CD4-positive, alpha-beta memory T cell (primary cell): ENCODE measurements around the gene COA1. TPM values are rescaled to one million over a fixed set of nuclear protein-coding genes. Genes with fewer than 3 reads are reported as not detected.

Experiments
- CTCF ChIA-PET: fragments of 350-600 bp; sonication (Branson Sonifier 250); formaldehyde crosslinking; loops from one replicate; lab custom pipeline; 2021; ENCODE audit warnings: inconsistent platforms; ENCODE audit not compliant: partially characterized antibody; lab: Charles Lee
- POLR2A ChIA-PET: fragments of 350-600 bp; sonication (Branson Sonifier 250); formaldehyde crosslinking; loops from one replicate; lab custom pipeline; 2021; ENCODE audit not compliant: partially characterized antibody; lab: Charles Lee
- DNase-seq, 5 donors: peaks; one replicate each; pipeline versions ENCODE4 v3.0.0 to v3.0.0-alpha.2; 2020 to 2022; ENCODE audit warnings: mixed read lengths in 1 of 5
- H3K27ac ChIP-seq: one replicate; pipeline ENCODE4 v1.7.0; 2013; ENCODE audit warnings: low read depth, low read length
- H3K27me3 ChIP-seq: 2 replicates; pipeline ENCODE4 v1.7.0; 2013; ENCODE audit warnings: mild to moderate bottlenecking, low read length, moderate library complexity; ENCODE audit not compliant: insufficient read depth
- H3K36me3 ChIP-seq: 2 replicates; pipeline ENCODE4 v1.7.0; 2013; ENCODE audit warnings: mild to moderate bottlenecking, low read length, moderate library complexity; ENCODE audit not compliant: insufficient read depth
- H3K4me1 ChIP-seq: 2 replicates; pipeline ENCODE4 v1.7.0; 2013; ENCODE audit warnings: mild to moderate bottlenecking, low read length, moderate library complexity; ENCODE audit not compliant: insufficient read depth
- H3K4me3 ChIP-seq, 2 donors: one replicate each; pipeline ENCODE4 v1.7.0; 2013; ENCODE audit warnings: low read length in 2 of 2, mild to moderate bottlenecking in 1 of 2
- H3K9me3 ChIP-seq, 2 donors: one replicate each; pipeline ENCODE4 v1.7.0; 2013; ENCODE audit warnings: low read length in 2 of 2, control low read depth in 1 of 2; ENCODE audit not compliant: control insufficient read depth in 1 of 2
- H3K27ac Mint-ChIP-seq, 7 donors: one replicate each; pipeline ENCODE4 v1.8.0; 2020 to 2021; ENCODE audit warnings: mixed read lengths in 7 of 7, mild to moderate bottlenecking in 6 of 7, inconsistent platforms in 3 of 7, moderate library complexity in 3 of 7
- H3K27me3 Mint-ChIP-seq, 2 donors: one replicate each; pipeline ENCODE4 v1.8.0; 2020 to 2021; ENCODE audit warnings: mixed read lengths in 2 of 2
- H3K36me3 Mint-ChIP-seq, 2 donors: one replicate each; pipeline ENCODE4 v1.8.0; 2020 to 2021; ENCODE audit warnings: mixed read lengths in 2 of 2, inconsistent platforms in 1 of 2, mild to moderate bottlenecking in 1 of 2
- H3K4me1 Mint-ChIP-seq, 4 donors: one replicate each; pipeline ENCODE4 v1.8.0; 2020 to 2021; ENCODE audit warnings: mixed read lengths in 4 of 4, mild to moderate bottlenecking in 1 of 4
- H3K4me3 Mint-ChIP-seq, 8 donors: one replicate each; pipeline ENCODE4 v1.8.0; 2020 to 2021; ENCODE audit warnings: mixed read lengths in 8 of 8, mild to moderate bottlenecking in 7 of 8, moderate library complexity in 6 of 8, inconsistent platforms in 3 of 8
- H3K9me3 Mint-ChIP-seq, 8 donors: one replicate each; pipeline ENCODE4 v1.8.0; 2020 to 2021; ENCODE audit warnings: mixed read lengths in 8 of 8, mild to moderate bottlenecking in 5 of 8, inconsistent platforms in 3 of 8, moderate library complexity in 1 of 8
- intact Hi-C: fragments of 100-400 bp; cut with micrococcal nuclease; formaldehyde crosslinking; loops from one replicate; pipeline ENCODE4 v1.15.1; 2023
- polyA plus RNA-seq, 2 donors: library from polyadenylated mRNA; unstranded; fragments of 300-500 nt; fragmentation: Illumina TruSeq; gene quantifications; one replicate each; pipeline ENCODE4 v1.2.3, GENCODE V29; 2021
- total RNA-seq, 2 experiments: library from RNA; stranded (reverse); gene quantifications; one replicate each; pipeline ENCODE4 v1.2.3, GENCODE V29; 2021

The COA1 gene
- total and polyA plus RNA-seq, 4 experiments from 2014 or later, result 43.7 to 56.4 (median 52.6) TPM

GRCh38 chr7:43653891-43654504 lies 75.3 kb downstream of the COA1 start:
- H3K9me3 ChIP-seq, result no peaks in the 10 kb centered on the region
- Mint-ChIP-seq H3K36me3 (peaks cover 13 to 26% of the 10 kb centered on the region in 2 donors), H3K9me3 (peaks cover 0 to 4% (median 0%) of the 10 kb centered on the region in 8 donors), H3K27ac (peak overlapping the region; percentile 61 to 93 (median 84)), H3K27me3 (no peaks in the 10 kb centered on the region), H3K4me3 (peak overlapping the region; percentile 7 to 70 (median 38)), H3K4me1 (peaks cover 53 to 78% (median 68%) of the 10 kb centered on the region in 4 donors)
- H3K4me3 ChIP-seq, result no peak overlapping the region
- no peak for DNase-seq
- H3K27ac ChIP-seq, result peak overlapping the region; percentile 18
- H3K4me1 ChIP-seq, result peaks cover 67% of the 10 kb centered on the region
- ChIA-PET CTCF (interaction anchor here (0.9 to 11.6 kb wide), 3 partner anchors 16 to 70 kb away, joined by 3 to 199 read pairs (median 6); partner anchors contain the start of gene STK17A), POLR2A (interaction anchor here (1.0 to 1.3 kb wide), 3 partner anchors 10 to 71 kb away, joined by 3 to 6 read pairs (median 4); partner anchors contain the start of gene STK17A)
- no peaks in the 10 kb centered on the region for H3K36me3 ChIP-seq
- no peaks in the 10 kb centered on the region for H3K27me3 ChIP-seq
- intact Hi-C loops, result no loop called here

GRCh38 chr7:43653466-43653865 lies 75.9 kb downstream of the COA1 start:
- Histone ChIP-seq H3K4me1 (peaks cover 67% of the 10 kb centered on the region), H3K4me3 (no peak overlapping the region), H3K27ac (peak overlapping the region; percentile 18), H3K27me3 (no peaks in the 10 kb centered on the region), H3K36me3 (no peaks in the 10 kb centered on the region), H3K9me3 (no peaks in the 10 kb centered on the region)
- CTCF ChIA-PET, result interaction anchor here (0.9 to 11.6 kb wide), 4 partner anchors 16 to 70 kb away, joined by 3 to 199 read pairs (median 6); partner anchors contain the start of gene STK17A
- Mint-ChIP-seq H3K4me1 (peaks cover 50 to 78% (median 68%) of the 10 kb centered on the region in 4 donors), H3K27ac (peak overlapping the region; percentile 76 to 93 (median 88)), H3K27me3 (no peaks in the 10 kb centered on the region), H3K36me3 (peaks cover 9 to 22% of the 10 kb centered on the region in 2 donors), H3K4me3 (peak overlapping the region in 5 of 8 donors; percentile 16 to 70 (median 36)), H3K9me3 (peaks cover 0 to 4% (median 0%) of the 10 kb centered on the region in 8 donors)
- DNase-seq, result no peak
- intact Hi-C loops, result no loop called here
- POLR2A ChIA-PET, result interaction anchor here (1.0 to 1.3 kb wide), 3 partner anchors 10 to 71 kb away, joined by 3 to 6 read pairs (median 4); partner anchors contain the start of gene STK17A

- Mint-ChIP-seq H3K4me3 (peak overlapping the region in 7 of 8 donors; percentile 38 to 79 (median 60)), H3K27ac (peak overlapping the region; percentile 84 to 97 (median 91)), H3K27me3 (no peaks in the 10 kb centered on the region), H3K36me3 (peaks cover 8 to 17% of the 10 kb centered on the region in 2 donors), H3K4me1 (peaks cover 57 to 83% (median 72%) of the 10 kb centered on the region in 4 donors), H3K9me3 (peaks cover 0 to 4% (median 0%) of the 10 kb centered on the region in 8 donors)
- ChIA-PET POLR2A (interaction anchor here (0.8 to 16.6 kb wide), 7 partner anchors 13 to 106 kb away, joined by 3 to 393 read pairs (median 57); partner anchors contain the start of genes BLVRA and STK17A), CTCF (interaction anchor here (1.8 to 11.6 kb wide), 3 partner anchors 46 to 68 kb away, joined by 5 to 199 read pairs (median 10); partner anchors contain the start of gene STK17A)
- H3K9me3 ChIP-seq, result no peaks in the 10 kb centered on the region
- no peak overlapping the region for H3K4me3 ChIP-seq
- no peaks in the 10 kb centered on the region for H3K27me3 ChIP-seq
- peaks cover 74% of the 10 kb centered on the region for H3K4me1 ChIP-seq
- intact Hi-C loops, result no loop called here
- H3K27ac ChIP-seq, result peak overlapping the region; percentile 65
- DNase-seq, result no peak
- H3K36me3 ChIP-seq, result no peaks in the 10 kb centered on the region
These were observed 77.0 kb downstream of the COA1 start for GRCh38 chr7:43652364-43652763.

GRCh38 chr7:43650457-43651052 lies 78.8 kb downstream of the COA1 start:
- H3K27me3 ChIP-seq, result no peaks in the 10 kb centered on the region
- no peaks in the 10 kb centered on the region for H3K9me3 ChIP-seq
- intact Hi-C loops, result loop anchor here (1.0 kb wide), 2 partner anchors 9 to 50 kb away; no protein-coding TSS in a partner anchor
- H3K36me3 Mint-ChIP-seq, result peaks cover 11 to 16% of the 10 kb centered on the region in 2 donors
- peak overlapping the region; percentile 71 to 90 (median 82) for H3K4me3 Mint-ChIP-seq
- CTCF ChIA-PET, result interaction anchor here (0.8 to 11.6 kb wide), 9 partner anchors 11 to 67 kb away, joined by 3 to 199 read pairs (median 7); partner anchors contain the start of gene STK17A
- POLR2A ChIA-PET, result interaction anchor here (0.9 to 16.6 kb wide), 22 partner anchors 10 to 1327 kb away, joined by 3 to 393 read pairs (median 12); partner anchors contain the start of genes COA1 and STK17A
- peak overlapping the region; percentile 84 to 97 (median 91) for H3K27ac Mint-ChIP-seq
- peaks cover 71 to 93% (median 83%) of the 10 kb centered on the region in 4 donors for H3K4me1 Mint-ChIP-seq
- H3K4me1 ChIP-seq, result peaks cover 92% of the 10 kb centered on the region
- H3K27me3 Mint-ChIP-seq, result no peaks in the 10 kb centered on the region
- H3K4me3 ChIP-seq, result peak overlapping the region; percentile 34 to 64
- peak in 3 of 5 donors; percentile 23 to 32 (median 27) for DNase-seq
- peaks cover 0 to 4% (median 0%) of the 10 kb centered on the region in 8 donors for H3K9me3 Mint-ChIP-seq
- H3K36me3 ChIP-seq, result no peaks in the 10 kb centered on the region
- H3K27ac ChIP-seq, result peak overlapping the region; percentile 65

GRCh38 chr7:43649755-43650274 lies 79.5 kb downstream of the COA1 start:
- intact Hi-C loops, result loop anchor here (1.0 to 5.0 kb wide), 7 partner anchors 9 to 67 kb away; partner anchors contain the start of gene STK17A
- ChIA-PET POLR2A (interaction anchor here (0.9 to 16.6 kb wide), 23 partner anchors 11 to 1328 kb away, joined by 3 to 393 read pairs (median 11); partner anchors contain the start of genes COA1 and STK17A), CTCF (interaction anchor here (1.2 to 11.6 kb wide), 8 partner anchors 11 to 66 kb away, joined by 3 to 199 read pairs (median 10); partner anchors contain the start of gene STK17A)
- Mint-ChIP-seq H3K27ac (peak overlapping the region; percentile 84 to 97 (median 91)), H3K4me3 (peak overlapping the region; percentile 71 to 90 (median 82)), H3K4me1 (peaks cover 76 to 100% (median 86%) of the 10 kb centered on the region in 4 donors), H3K27me3 (no peaks in the 10 kb centered on the region), H3K9me3 (peaks cover 0 to 4% (median 0%) of the 10 kb centered on the region in 8 donors), H3K36me3 (peaks cover 14 to 20% of the 10 kb centered on the region in 2 donors)
- no peaks in the 10 kb centered on the region for H3K9me3 ChIP-seq
- peak; percentile 82 to 87 (median 85) for DNase-seq
- no peaks in the 10 kb centered on the region for H3K27me3 ChIP-seq
- H3K27ac ChIP-seq, result peak overlapping the region; percentile 65
- no peaks in the 10 kb centered on the region for H3K36me3 ChIP-seq
- peaks cover 99% of the 10 kb centered on the region for H3K4me1 ChIP-seq
- H3K4me3 ChIP-seq, result peak overlapping the region; percentile 34 to 64
